Measurements from ENCODE around the gene PANK2.
"Not testable (repeated sequence)": the region's sequence is repeated elsewhere in the genome, so short reads cannot be mapped to it uniquely, and the experiment has no call there.

PANK2 gene

DNA sequence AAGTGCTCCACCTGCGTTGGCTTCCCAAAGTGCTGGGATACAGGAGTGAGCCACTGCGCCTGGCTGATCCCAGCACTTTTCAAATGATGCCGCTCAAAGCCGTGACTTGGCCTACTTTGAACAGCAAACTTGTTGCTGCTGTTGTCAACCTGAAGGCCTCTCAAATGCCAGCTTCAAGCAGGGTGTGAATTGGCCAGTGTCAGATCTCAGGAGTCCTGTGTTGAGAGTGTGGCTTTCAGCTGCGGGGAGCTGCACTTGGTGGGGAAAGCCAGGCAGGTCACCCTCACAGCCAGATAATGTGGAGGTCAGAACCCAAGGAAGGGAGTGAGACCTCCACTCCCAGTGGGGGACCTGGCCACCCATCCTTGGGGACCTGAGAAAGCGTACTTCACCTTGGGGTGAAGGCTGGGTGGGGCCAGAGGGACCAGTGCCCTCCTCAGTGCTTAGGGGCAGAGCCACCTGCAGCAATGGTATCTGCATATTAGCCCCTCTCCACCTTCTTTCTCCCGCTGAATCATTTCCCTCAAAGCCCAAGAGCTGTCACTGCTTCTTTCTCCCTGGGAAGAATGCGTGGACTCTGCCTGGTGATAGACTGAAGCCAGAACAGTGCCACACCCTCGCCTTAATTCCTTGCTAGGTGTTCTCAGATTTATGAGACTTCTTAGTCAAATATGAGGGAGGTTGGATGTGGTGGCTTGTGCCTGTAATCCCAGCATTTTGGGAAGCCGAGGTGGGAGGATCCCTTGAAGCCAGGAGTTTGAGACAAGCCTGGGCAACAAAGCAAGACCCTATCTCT, 19.1 kb upstream of the PANK2 start:
- Histone ChIP-seq H3K4me3 (ENCODE audit: low read depth, low read length) (no peak overlapping the region), H2AFZ (ENCODE audit: low read length, unreplicated experiment) (no peak overlapping the region), H3K27ac (ENCODE audit: low read depth, low read length) (no peak overlapping the region), H3K79me2 (ENCODE audit: control insufficient read depth, insufficient read depth, low read length, unreplicated experiment) (no peaks in the 10 kb centered on the region), H3K4me1 (ENCODE audit: control insufficient read depth, insufficient read depth, low read length, unreplicated experiment) (no peaks in the 10 kb centered on the region), H3K36me3 (ENCODE audit: insufficient read depth, low read length) (peaks cover 11% of the 10 kb centered on the region; the same call in 1 of the 2 replicates), H3K27me3 (ENCODE audit: insufficient read depth, low read length) (no peaks in the 10 kb centered on the region)

DNA sequence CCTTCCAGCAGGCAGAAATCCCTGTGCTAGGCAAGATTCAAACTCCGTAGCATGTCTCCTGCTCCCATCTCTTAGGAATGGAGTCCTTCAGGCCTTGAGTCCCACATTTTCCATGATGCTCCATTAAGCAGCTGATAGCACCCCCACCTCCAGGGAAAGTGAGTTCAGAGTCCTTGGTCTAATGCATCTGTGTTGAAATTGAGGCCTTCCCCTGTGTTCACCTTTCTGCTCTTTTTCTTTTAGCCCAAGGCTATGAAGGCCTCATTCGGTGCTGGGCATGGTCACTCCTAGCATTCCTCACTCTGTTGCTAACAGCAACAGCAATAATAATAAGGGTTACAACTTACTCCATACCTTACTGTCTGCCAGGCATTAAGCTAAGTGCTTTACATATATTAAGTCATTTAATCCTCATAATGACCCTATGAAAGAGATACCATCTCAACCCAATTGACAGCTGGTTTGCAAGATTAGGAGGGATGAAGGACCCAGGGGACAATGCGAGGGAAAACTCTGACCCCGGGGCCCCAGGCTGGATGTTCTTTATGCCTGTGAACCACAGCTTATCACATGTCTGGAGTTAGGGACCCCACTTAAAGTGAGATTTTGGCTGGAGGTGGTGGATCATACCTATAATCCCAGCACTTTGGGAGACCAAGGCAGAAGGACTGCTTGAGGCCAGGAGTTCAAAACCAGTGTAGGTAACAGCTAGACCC, 17.5 kb upstream of the PANK2 start:
- H3K79me2 ChIP-seq (ENCODE audit: control insufficient read depth, insufficient read depth, low read length, unreplicated experiment): no peaks in the 10 kb centered on the region
- no peak overlapping the region for H3K4me3 ChIP-seq (ENCODE audit: low read depth, low read length)
- peaks cover 11% of the 10 kb centered on the region; the same call in 1 of the 2 replicates for H3K36me3 ChIP-seq (ENCODE audit: insufficient read depth, low read length)
- no peak overlapping the region for H2AFZ ChIP-seq (ENCODE audit: low read length, unreplicated experiment)
- peak overlapping the region; percentile 2; the same call in 1 of the 2 replicates for H3K27ac ChIP-seq (ENCODE audit: low read depth, low read length)
- no peaks in the 10 kb centered on the region for H3K4me1 ChIP-seq (ENCODE audit: control insufficient read depth, insufficient read depth, low read length, unreplicated experiment)
- H3K27me3 ChIP-seq (ENCODE audit: insufficient read depth, low read length): no peaks in the 10 kb centered on the region

DNA sequence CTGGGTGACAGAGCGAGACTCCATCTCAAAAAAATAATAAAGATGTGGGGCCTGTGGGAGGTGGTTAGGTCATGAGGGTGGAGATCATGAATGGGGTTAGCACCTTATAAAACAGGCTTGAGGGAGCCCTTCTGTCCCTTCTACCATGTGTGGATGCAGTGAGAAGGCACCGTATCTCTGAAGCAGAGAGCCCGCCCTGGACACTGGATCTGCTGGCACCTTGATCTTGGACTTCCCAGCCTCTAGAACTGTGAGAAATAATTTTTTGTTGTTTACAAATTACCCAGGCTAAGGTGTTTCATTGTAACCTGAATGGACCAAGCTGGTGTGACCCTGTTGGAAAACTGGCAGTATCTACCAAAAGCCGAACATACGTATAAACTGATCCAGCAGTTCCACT, 15.7 kb upstream of the PANK2 start:
- peaks cover 11% of the 10 kb centered on the region; the same call in 1 of the 2 replicates for H3K36me3 ChIP-seq (ENCODE audit: insufficient read depth, low read length)
- no peaks in the 10 kb centered on the region for H3K27me3 ChIP-seq (ENCODE audit: insufficient read depth, low read length)
- H2AFZ ChIP-seq (ENCODE audit: low read length, unreplicated experiment): no peak overlapping the region
- peaks cover 3% of the 10 kb centered on the region for H3K4me1 ChIP-seq (ENCODE audit: control insufficient read depth, insufficient read depth, low read length, unreplicated experiment)
- H3K27ac ChIP-seq (ENCODE audit: low read depth, low read length): no peak overlapping the region
- H3K79me2 ChIP-seq (ENCODE audit: control insufficient read depth, insufficient read depth, low read length, unreplicated experiment): no peaks in the 10 kb centered on the region
- H3K4me3 ChIP-seq (ENCODE audit: low read depth, low read length): no peak overlapping the region

DNA sequence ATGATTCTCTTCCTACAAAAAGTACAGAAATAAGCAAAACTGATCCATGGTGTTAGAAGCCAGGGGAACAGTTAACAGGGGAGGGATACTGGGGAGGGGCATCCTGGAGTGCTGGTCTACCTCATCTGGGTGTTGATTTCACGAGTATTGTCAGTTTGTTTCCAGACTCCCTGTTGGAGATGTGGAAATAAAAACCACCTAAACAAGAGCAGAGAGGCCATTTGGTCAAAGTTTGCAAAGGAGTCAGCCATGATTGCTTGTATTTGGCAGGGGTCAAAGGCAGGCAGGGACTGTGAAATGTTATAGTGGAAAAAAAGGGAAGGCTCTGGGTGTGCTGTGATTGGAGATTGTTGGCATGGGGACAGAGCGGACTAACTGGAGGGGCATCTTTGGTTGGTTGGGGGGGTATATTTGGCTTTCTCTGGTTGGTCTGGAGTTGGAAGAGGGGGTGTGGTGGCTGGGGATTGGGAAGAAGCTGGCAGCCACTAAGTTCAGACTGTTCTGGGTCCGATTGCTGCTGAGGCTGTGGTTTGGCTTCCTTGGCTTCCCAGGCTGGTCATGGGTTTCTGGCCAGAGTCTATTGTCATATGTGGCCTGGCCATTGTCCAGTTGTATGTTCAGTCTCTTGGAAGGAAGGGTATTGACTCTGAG, 14.9 kb upstream of the PANK2 start:
- H3K36me3 ChIP-seq (ENCODE audit: insufficient read depth, low read length): peaks cover 11% of the 10 kb centered on the region; the same call in 1 of the 2 replicates
- H3K4me1 ChIP-seq (ENCODE audit: control insufficient read depth, insufficient read depth, low read length, unreplicated experiment): peaks cover 3% of the 10 kb centered on the region
- no peak overlapping the region for H3K4me3 ChIP-seq (ENCODE audit: low read depth, low read length)
- no peaks in the 10 kb centered on the region for H3K27me3 ChIP-seq (ENCODE audit: insufficient read depth, low read length)
- H2AFZ ChIP-seq (ENCODE audit: low read length, unreplicated experiment): no peak overlapping the region
- no peaks in the 10 kb centered on the region for H3K79me2 ChIP-seq (ENCODE audit: control insufficient read depth, insufficient read depth, low read length, unreplicated experiment)
- no peak overlapping the region for H3K27ac ChIP-seq (ENCODE audit: low read depth, low read length)

DNA sequence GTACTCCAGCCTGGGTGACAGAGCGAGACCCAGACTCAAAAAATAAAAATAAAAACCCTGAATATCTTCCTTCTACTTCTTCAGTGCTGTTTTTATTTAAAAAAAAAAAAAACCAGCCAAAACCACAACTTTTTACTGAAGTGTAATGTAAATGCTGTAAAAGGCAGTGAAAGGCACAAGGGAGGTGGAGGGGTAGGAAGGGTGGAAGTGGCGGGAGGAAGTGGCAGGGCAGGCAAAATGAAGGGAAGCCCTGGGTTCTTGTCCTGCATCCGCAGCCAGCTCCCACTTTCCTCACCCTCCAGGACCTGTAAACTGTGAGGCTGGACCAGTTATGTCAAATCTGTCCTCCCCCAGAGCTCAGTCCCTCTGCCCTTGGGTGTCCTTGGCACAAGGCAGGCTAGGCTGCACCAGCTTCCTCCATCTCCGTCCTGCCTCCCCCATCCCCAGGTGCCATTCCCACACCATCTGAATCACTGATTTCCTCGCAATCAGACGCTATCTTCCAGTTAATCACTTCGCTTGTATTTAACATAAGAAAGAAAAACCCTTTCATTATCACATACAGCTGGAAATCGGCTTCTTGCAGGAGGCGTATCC, 13.7 kb upstream of the PANK2 start:
- Histone ChIP-seq H3K27me3 (ENCODE audit: insufficient read depth, low read length) (no peaks in the 10 kb centered on the region), H2AFZ (ENCODE audit: low read length, unreplicated experiment) (no peak overlapping the region), H3K79me2 (ENCODE audit: control insufficient read depth, insufficient read depth, low read length, unreplicated experiment) (no peaks in the 10 kb centered on the region), H3K4me1 (ENCODE audit: control insufficient read depth, insufficient read depth, low read length, unreplicated experiment) (peaks cover 3% of the 10 kb centered on the region), H3K27ac (ENCODE audit: low read depth, low read length) (no peak overlapping the region), H3K4me3 (ENCODE audit: low read depth, low read length) (no peak overlapping the region), H3K36me3 (ENCODE audit: insufficient read depth, low read length) (peaks cover 11% of the 10 kb centered on the region; the same call in 1 of the 2 replicates)

DNA sequence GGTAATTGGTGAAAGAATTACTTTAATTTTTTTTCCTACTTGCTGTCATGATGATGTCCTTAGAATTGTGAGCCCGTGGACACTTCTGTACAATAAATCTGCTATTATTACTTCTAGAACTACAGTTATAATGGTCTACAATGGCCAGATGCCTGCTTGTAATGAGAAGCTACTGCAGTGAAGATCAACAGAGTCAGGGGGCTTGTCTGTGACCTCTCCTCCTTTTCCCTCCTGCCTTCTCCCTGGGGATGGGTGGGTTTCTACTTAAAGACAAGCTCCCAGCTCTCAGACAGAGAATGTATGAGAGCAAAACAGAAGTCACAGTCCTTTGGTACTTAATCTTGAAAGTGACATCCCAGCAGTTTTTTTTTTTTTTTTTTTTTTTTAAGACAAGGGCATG, 13.2 kb upstream of the PANK2 start:
- H3K27ac ChIP-seq (ENCODE audit: low read depth, low read length): no peak overlapping the region
- H3K4me3 ChIP-seq (ENCODE audit: low read depth, low read length): no peak overlapping the region
- H3K36me3 ChIP-seq (ENCODE audit: insufficient read depth, low read length): peaks cover 11% of the 10 kb centered on the region; the same call in 1 of the 2 replicates
- H2AFZ ChIP-seq (ENCODE audit: low read length, unreplicated experiment): no peak overlapping the region
- H3K79me2 ChIP-seq (ENCODE audit: control insufficient read depth, insufficient read depth, low read length, unreplicated experiment): no peaks in the 10 kb centered on the region
- no peaks in the 10 kb centered on the region for H3K27me3 ChIP-seq (ENCODE audit: insufficient read depth, low read length)
- H3K4me1 ChIP-seq (ENCODE audit: control insufficient read depth, insufficient read depth, low read length, unreplicated experiment): peaks cover 3% of the 10 kb centered on the region

DNA sequence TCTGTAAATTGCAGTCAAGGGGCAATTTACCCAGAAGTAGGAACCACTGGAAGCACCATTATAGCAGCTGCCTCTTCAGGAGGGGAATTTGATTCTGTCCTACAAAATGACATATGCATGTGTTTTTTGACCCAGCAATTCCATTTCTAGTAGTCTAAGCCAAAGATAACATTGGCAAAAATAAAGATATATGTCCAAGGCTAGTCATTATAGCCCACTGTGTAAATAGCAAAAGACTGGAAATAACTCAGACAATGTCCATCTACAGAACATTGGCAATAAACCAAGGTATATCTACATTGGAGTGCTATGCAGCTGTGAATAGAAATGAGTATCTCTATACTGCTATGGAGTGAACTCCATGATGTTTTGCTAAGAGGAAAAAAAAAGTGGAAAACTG, 12.5 kb upstream of the PANK2 start:
- Histone ChIP-seq H2AFZ (ENCODE audit: low read length, unreplicated experiment) (no peak overlapping the region), H3K27ac (ENCODE audit: low read depth, low read length) (no peak overlapping the region), H3K4me3 (ENCODE audit: low read depth, low read length) (no peak overlapping the region), H3K4me1 (ENCODE audit: control insufficient read depth, insufficient read depth, low read length, unreplicated experiment) (peaks cover 3% of the 10 kb centered on the region), H3K79me2 (ENCODE audit: control insufficient read depth, insufficient read depth, low read length, unreplicated experiment) (no peaks in the 10 kb centered on the region), H3K27me3 (ENCODE audit: insufficient read depth, low read length) (no peaks in the 10 kb centered on the region), H3K36me3 (ENCODE audit: insufficient read depth, low read length) (peaks cover 11% of the 10 kb centered on the region; the same call in 1 of the 2 replicates)

DNA sequence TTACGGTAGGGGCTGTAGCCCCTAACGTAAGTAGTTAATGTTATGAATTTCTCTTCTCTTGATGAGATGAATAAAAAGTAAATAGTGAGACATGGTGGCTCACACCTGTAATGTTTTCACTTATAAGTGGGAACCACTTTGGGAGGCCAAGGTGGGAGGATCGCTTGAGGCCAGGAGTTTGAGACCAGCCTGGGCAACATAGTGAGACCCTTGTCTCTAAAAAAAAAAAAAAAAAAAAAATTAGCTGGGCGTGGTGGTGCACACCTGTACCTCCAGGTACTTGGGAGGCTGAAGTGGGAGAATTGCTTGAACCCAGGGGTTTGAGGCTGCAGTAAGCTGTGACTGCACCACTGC, 10.3 kb upstream of the PANK2 start:
- H3K4me3 ChIP-seq (ENCODE audit: low read depth, low read length); H2AFZ ChIP-seq (ENCODE audit: low read length, unreplicated experiment); H3K27me3 ChIP-seq (ENCODE audit: insufficient read depth, low read length); H3K36me3 ChIP-seq (ENCODE audit: insufficient read depth, low read length); H3K79me2 ChIP-seq (ENCODE audit: control insufficient read depth, insufficient read depth, low read length, unreplicated experiment); H3K4me1 ChIP-seq (ENCODE audit: control insufficient read depth, insufficient read depth, low read length, unreplicated experiment); H3K27ac ChIP-seq (ENCODE audit: low read depth, low read length): not testable (repeated sequence)

DNA sequence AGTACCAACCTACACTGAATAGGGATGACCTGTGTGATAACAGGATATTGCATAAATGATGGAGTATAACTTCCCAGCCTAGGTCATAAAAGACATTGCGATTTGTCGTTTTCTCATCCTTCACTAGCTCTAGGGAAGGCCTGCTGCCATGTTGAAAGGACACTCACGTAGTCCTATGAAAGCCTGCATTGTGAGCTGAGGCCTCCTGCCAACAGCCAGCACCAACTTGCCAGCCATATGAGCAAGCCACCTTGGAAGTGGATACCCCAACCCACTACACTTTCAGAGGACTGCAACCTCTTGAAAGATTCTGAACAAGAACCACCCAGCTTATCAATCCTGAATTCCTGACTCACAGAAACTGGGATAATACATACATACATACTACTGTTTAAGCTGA, 3.5 kb upstream of the PANK2 start:
- H2AFZ ChIP-seq (ENCODE audit: low read length, unreplicated experiment): no peak overlapping the region
- H3K79me2 ChIP-seq (ENCODE audit: control insufficient read depth, insufficient read depth, low read length, unreplicated experiment): peaks cover 33% of the 10 kb centered on the region
- H3K4me1 ChIP-seq (ENCODE audit: control insufficient read depth, insufficient read depth, low read length, unreplicated experiment): peaks cover 8% of the 10 kb centered on the region
- H3K27me3 ChIP-seq (ENCODE audit: insufficient read depth, low read length): no peaks in the 10 kb centered on the region
- H3K27ac ChIP-seq (ENCODE audit: low read depth, low read length): no peak overlapping the region
- peaks cover 6% of the 10 kb centered on the region; the same call in 1 of the 2 replicates for H3K36me3 ChIP-seq (ENCODE audit: insufficient read depth, low read length)
- H3K4me3 ChIP-seq (ENCODE audit: low read depth, low read length): no peak overlapping the region

DNA sequence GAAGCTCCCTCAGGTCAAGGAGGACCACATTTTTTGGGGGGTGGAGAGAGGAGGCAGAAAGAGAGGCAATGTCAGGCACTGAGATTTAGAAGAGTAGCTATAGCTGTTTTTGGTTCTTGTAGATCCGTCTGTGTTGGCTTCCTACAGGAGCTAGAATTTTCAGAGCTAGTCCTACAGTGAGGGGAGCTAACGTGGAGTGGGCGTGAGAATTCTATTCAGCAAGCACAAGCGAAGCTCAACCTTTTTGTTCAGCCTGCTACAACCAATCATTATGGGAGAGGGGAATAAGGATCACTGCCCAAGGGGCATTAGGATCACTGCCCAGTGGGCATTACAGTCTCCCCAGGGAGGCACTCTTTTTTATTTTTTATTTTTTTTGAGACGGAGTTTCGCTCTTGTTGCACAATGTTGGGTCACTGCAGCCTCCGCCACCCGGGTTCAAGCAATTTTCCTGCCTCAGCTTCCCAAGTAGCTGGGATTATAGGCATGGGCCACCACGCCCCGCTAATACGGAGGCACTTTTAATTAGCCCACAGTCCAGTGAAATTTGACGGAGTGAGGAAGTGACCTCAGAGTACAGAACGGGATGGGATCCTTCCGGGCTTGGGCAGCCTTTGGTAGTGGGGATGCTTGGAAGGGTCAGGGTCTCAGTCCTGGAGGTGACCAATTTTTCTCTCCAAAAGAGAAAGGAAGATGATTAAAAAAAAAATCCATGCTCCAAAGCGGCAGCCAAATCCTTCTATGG, 1.1 kb upstream of the PANK2 start:
- peak overlapping the region; percentile 98 for H2AFZ ChIP-seq (ENCODE audit: low read length, unreplicated experiment)

More for the DNA sequence above, 1.1 kb upstream of the PANK2 start:
- H3K4me1 ChIP-seq (ENCODE audit: control insufficient read depth, insufficient read depth, low read length, unreplicated experiment): peaks cover 25% of the 10 kb centered on the region
- H3K27ac ChIP-seq (ENCODE audit: low read depth, low read length): peak overlapping the region; percentile 84
- peaks cover 56% of the 10 kb centered on the region for H3K79me2 ChIP-seq (ENCODE audit: control insufficient read depth, insufficient read depth, low read length, unreplicated experiment)
- H3K36me3 ChIP-seq (ENCODE audit: insufficient read depth, low read length): peaks cover 11% of the 10 kb centered on the region
- H3K4me3 ChIP-seq (ENCODE audit: low read depth, low read length): peak overlapping the region; percentile 93
- no peaks in the 10 kb centered on the region for H3K27me3 ChIP-seq (ENCODE audit: insufficient read depth, low read length)
